Esophagus squamous epithelium (tissue), 4 donors: ENCODE data around the gene TMEM248.

Experiments
- POLR2A ChIP-seq, 4 donors: fragments of 450-650 bp; IDR thresholded peaks; one replicate each; pipeline ENCODE4 v1.6.1; 2017; ENCODE audit warnings: antibody characterized with exemption in 4 of 4, mild to moderate bottlenecking in 4 of 4, moderate library complexity in 3 of 4
- TF ChIP-seq, protein P1 (sequence below), 6 experiments: fragments of 450-650 bp in 4 of 6; fragments of 200-600 bp in 2 of 6; sonication (generic) in 2 of 6; IDR thresholded peaks; one replicate each; pipeline ENCODE4 v1.5.1; 2016 to 2019; ENCODE audit warnings: antibody characterized with exemption in 6 of 6, mild to moderate bottlenecking in 4 of 6, moderate library complexity in 4 of 6

DNA sequence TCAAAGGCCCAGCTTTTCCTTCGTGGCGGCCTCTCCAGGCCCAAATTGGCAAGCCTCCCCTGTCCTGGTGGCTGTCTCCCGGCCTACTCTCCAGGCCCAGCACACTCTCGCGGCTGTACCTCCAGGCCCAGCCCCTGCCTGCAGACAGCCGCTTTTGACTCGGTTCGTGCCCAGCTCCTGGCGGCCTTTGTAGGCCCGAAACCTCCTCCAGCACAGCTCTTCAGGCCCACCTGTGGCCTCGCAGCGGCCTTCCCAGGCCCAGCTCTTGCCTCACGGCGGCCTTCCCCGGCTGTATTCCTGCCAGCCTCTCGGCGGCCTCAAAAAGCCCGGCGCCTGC is 18.2 kb upstream of the TMEM248 start:
- TF ChIP-seq, protein P1, sequence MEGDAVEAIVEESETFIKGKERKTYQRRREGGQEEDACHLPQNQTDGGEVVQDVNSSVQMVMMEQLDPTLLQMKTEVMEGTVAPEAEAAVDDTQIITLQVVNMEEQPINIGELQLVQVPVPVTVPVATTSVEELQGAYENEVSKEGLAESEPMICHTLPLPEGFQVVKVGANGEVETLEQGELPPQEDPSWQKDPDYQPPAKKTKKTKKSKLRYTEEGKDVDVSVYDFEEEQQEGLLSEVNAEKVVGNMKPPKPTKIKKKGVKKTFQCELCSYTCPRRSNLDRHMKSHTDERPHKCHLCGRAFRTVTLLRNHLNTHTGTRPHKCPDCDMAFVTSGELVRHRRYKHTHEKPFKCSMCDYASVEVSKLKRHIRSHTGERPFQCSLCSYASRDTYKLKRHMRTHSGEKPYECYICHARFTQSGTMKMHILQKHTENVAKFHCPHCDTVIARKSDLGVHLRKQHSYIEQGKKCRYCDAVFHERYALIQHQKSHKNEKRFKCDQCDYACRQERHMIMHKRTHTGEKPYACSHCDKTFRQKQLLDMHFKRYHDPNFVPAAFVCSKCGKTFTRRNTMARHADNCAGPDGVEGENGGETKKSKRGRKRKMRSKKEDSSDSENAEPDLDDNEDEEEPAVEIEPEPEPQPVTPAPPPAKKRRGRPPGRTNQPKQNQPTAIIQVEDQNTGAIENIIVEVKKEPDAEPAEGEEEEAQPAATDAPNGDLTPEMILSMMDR (IDR thresholded peaks at IDR 0.05): no peak
- no peak for TF ChIP-seq POLR2A (IDR thresholded peaks at IDR 0.05)
